Mucosa of rectum (tissue), 2 donors: Measurements from ENCODE around the gene MEGF9.
"Not testable (repeated sequence)": the region's sequence is repeated elsewhere in the genome, so short reads cannot be mapped to it uniquely, and the experiment has no call there.

ENCODE experiments used
- H3K27ac ChIP-seq, 2 donors: one replicate each; pipeline ENCODE4 v1.7.0; 2013; ENCODE audit warnings: inconsistent platforms in 2 of 2, low read depth in 2 of 2, low read length in 2 of 2
- H3K27me3 ChIP-seq, 2 donors: one replicate each; pipeline ENCODE4 v1.7.0; 2013; ENCODE audit warnings: low read length in 2 of 2; ENCODE audit not compliant: control insufficient read depth in 2 of 2, insufficient read depth in 2 of 2
- H3K36me3 ChIP-seq, 2 donors: one replicate each; pipeline ENCODE4 v1.7.0; 2013; ENCODE audit warnings: low read length in 2 of 2; ENCODE audit not compliant: control insufficient read depth in 2 of 2, insufficient read depth in 2 of 2
- H3K4me1 ChIP-seq, 2 donors: one replicate each; pipeline ENCODE4 v1.7.0; 2013; ENCODE audit warnings: low read length in 2 of 2, mild to moderate bottlenecking in 1 of 2; ENCODE audit not compliant: control insufficient read depth in 2 of 2, insufficient read depth in 2 of 2
- H3K4me3 ChIP-seq, 2 donors: one replicate each; pipeline ENCODE4 v1.7.0; 2013; ENCODE audit warnings: low read length in 2 of 2
- H3K9ac ChIP-seq, 2 donors: one replicate each; pipeline ENCODE4 v1.7.0; 2013; ENCODE audit warnings: low read length in 2 of 2, low read depth in 1 of 2, mild to moderate bottlenecking in 1 of 2
- H3K9me3 ChIP-seq, 2 donors: one replicate each; pipeline ENCODE4 v1.7.0; 2013; ENCODE audit warnings: low read length in 2 of 2; ENCODE audit not compliant: control insufficient read depth in 2 of 2
- donor health status: healthy.
- donor health status: Normal muscosa, but diverticular disease.

MEGF9 gene

GRCh38 chr9:120646948-120647347 is 67.3 kb downstream of the MEGF9 start:
- H3K36me3 ChIP-seq = no peaks in the 10 kb centered on the region
- no peaks in the 10 kb centered on the region for H3K27me3 ChIP-seq
- H3K9me3 ChIP-seq = no peaks in the 10 kb centered on the region
- H3K4me3 ChIP-seq = no peak overlapping the region
- H3K4me1 ChIP-seq = no peaks in the 10 kb centered on the region
- H3K27ac ChIP-seq = no peak overlapping the region
- no peak overlapping the region for H3K9ac ChIP-seq

- Histone ChIP-seq H3K4me1 (no peaks in the 10 kb centered on the region), H3K27ac (no peak overlapping the region), H3K9me3 (no peaks in the 10 kb centered on the region), H3K36me3 (no peaks in the 10 kb centered on the region), H3K4me3 (no peak overlapping the region), H3K27me3 (no peaks in the 10 kb centered on the region), H3K9ac (no peak overlapping the region)
Measured at GRCh38 chr9:120645760-120646159, 68.5 kb downstream of the MEGF9 start.

GRCh38 chr9:120643061-120643460 is 71.2 kb downstream of the MEGF9 start:
- Histone ChIP-seq H3K4me1 (no peaks in the 10 kb centered on the region), H3K36me3 (no peaks in the 10 kb centered on the region), H3K9me3 (no peaks in the 10 kb centered on the region), H3K4me3 (no peak overlapping the region), H3K9ac (no peak overlapping the region), H3K27ac (no peak overlapping the region), H3K27me3 (no peaks in the 10 kb centered on the region)

GRCh38 chr9:120642129-120642770 is 72.0 kb downstream of the MEGF9 start:
- Histone ChIP-seq H3K27ac (no peak overlapping the region), H3K27me3 (no peaks in the 10 kb centered on the region), H3K4me3 (no peak overlapping the region), H3K4me1 (no peaks in the 10 kb centered on the region), H3K9me3 (no peaks in the 10 kb centered on the region), H3K36me3 (no peaks in the 10 kb centered on the region), H3K9ac (no peak overlapping the region)

- not testable (repeated sequence) for H3K4me1 ChIP-seq, H3K9ac ChIP-seq, H3K9me3 ChIP-seq, H3K27ac ChIP-seq, H3K4me3 ChIP-seq, H3K27me3 ChIP-seq, H3K36me3 ChIP-seq
Measured at GRCh38 chr9:120640874-120641273, 73.4 kb downstream of the MEGF9 start.

GRCh38 chr9:120640380-120640779 is 73.9 kb downstream of the MEGF9 start:
- H3K27me3 ChIP-seq = no peaks in the 10 kb centered on the region
- H3K27ac ChIP-seq = no peak overlapping the region

GRCh38 chr9:120637919-120638318 is 76.4 kb downstream of the MEGF9 start:
- H3K36me3 ChIP-seq = no peaks in the 10 kb centered on the region
- H3K9me3 ChIP-seq = no peaks in the 10 kb centered on the region
- H3K4me3 ChIP-seq = no peak overlapping the region
- no peaks in the 10 kb centered on the region for H3K27me3 ChIP-seq
- no peak overlapping the region for H3K9ac ChIP-seq
- no peaks in the 10 kb centered on the region for H3K4me1 ChIP-seq
- H3K27ac ChIP-seq = no peak overlapping the region

More at GRCh38 chr9:120640380-120640779, 73.9 kb downstream of the MEGF9 start:
- no peak overlapping the region for H3K9ac ChIP-seq
- no peaks in the 10 kb centered on the region for H3K9me3 ChIP-seq
- H3K4me1 ChIP-seq = no peaks in the 10 kb centered on the region
- no peaks in the 10 kb centered on the region for H3K36me3 ChIP-seq
- H3K4me3 ChIP-seq = no peak overlapping the region

GRCh38 chr9:120636194-120636957 is 77.9 kb downstream of the MEGF9 start:
- Histone ChIP-seq H3K27me3 (no peaks in the 10 kb centered on the region), H3K4me3 (no peak overlapping the region), H3K27ac (no peak overlapping the region), H3K9me3 (no peaks in the 10 kb centered on the region), H3K36me3 (no peaks in the 10 kb centered on the region), H3K9ac (no peak overlapping the region), H3K4me1 (no peaks in the 10 kb centered on the region)

- no peaks in the 10 kb centered on the region for H3K27me3 ChIP-seq
- H3K4me1 ChIP-seq = no peaks in the 10 kb centered on the region
- H3K4me3 ChIP-seq = no peak overlapping the region
- H3K36me3 ChIP-seq = no peaks in the 10 kb centered on the region
- H3K9me3 ChIP-seq = no peaks in the 10 kb centered on the region
- H3K27ac ChIP-seq = no peak overlapping the region
- no peak overlapping the region for H3K9ac ChIP-seq
Measured at GRCh38 chr9:120635011-120635410, 79.3 kb downstream of the MEGF9 start.

- H3K27ac ChIP-seq = no peak overlapping the region
- no peaks in the 10 kb centered on the region for H3K4me1 ChIP-seq
- H3K9me3 ChIP-seq = no peaks in the 10 kb centered on the region
- no peak overlapping the region for H3K9ac ChIP-seq
- no peak overlapping the region for H3K4me3 ChIP-seq
- H3K27me3 ChIP-seq = no peaks in the 10 kb centered on the region
- H3K36me3 ChIP-seq = no peaks in the 10 kb centered on the region
Measured at GRCh38 chr9:120630333-120630732, 83.9 kb downstream of the MEGF9 start.
